Stimulated activated CD8-positive, alpha-beta memory T cell treated with anti-CD3 and anti-CD28 coated beads, Interleukin-15, amount 100 ng/mL, for 1 hour (primary cell): Measurements from ENCODE around the gene ADAP1.
"Not testable (repeated sequence)": the region's sequence is repeated elsewhere in the genome, so short reads cannot be mapped to it uniquely, and the experiment has no call there.

Experiments used
- DNase-seq: peaks from one replicate; pipeline ENCODE4 v3.0.0-alpha.2; 2020; ENCODE audit warnings: low read depth

The ADAP1 gene, protein sequence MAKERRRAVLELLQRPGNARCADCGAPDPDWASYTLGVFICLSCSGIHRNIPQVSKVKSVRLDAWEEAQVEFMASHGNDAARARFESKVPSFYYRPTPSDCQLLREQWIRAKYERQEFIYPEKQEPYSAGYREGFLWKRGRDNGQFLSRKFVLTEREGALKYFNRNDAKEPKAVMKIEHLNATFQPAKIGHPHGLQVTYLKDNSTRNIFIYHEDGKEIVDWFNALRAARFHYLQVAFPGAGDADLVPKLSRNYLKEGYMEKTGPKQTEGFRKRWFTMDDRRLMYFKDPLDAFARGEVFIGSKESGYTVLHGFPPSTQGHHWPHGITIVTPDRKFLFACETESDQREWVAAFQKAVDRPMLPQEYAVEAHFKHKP

GRCh38 chr7:954330-955238 lies at the start of gene ADAP1:
Gene ADAP1, minus strand, starts transcription at chr7:954680. Its CDS starts 203 bp downstream, at chr7:954477.
- DNase-seq: no peak

DNA sequence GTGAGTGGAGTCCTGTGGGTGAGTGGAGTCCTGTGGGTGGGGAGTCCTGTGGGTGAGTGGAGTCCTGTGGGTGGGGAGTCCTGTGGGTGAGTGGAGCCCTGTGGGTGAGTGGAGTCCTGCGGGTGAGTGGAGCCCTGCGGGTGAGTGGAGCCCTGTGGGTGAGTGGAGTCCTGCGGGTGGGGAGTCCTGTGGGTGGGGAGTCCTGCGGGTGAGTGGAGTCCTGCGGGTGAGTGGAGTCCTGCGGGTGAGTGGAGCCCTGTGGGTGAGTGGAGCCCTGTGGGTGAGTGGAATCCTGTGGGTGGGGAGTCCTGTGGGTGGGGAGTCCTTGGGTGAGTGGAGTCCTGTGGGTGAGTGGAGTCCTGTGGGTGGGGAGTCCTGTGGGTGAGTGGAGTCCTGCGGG lies 48.0 kb upstream of the ADAP1 start:
- DNase-seq: not testable (repeated sequence)

- DNase-seq: not testable (repeated sequence)
Observed at GRCh38 chr7:1002026-1002425, 47.5 kb upstream of the ADAP1 start.

DNA sequence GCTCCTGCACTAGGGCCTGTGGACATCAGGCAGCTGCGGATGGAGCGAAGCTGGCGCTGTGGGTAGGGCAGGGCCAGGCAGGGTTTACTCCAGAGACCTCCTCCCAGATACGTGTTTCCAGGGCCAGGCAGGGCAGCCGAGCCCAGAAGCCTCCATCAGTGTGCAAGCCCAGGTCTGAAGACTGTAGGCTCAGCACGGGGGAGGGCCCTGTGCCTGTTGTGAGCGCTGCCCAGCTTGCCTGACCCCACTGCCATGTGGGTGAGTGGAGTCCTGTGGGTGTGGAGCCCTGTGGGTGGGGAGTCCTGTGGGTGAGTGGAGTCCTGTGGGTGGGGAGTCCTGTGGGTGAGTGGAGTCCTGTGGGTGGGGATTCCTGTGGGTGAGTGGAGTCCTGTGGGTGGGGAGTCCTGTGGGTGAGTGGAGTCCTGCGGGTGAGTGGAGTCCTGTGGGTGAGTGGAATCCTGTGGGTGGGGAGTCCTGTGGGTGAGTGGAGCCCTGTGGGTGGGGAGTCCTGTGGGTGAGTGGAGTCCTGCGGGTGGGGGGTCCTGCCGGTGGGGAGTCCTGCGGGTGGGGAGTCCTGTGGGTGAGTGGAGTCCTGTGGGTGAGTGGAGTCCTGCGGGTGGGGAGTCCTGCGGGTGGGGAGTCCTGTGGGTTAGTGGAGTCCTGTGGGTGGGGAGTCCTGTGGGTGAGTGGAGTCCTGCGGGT lies 46.7 kb upstream of the ADAP1 start:
- not testable (repeated sequence) for DNase-seq

GRCh38 chr7:999941-1000935 lies 45.8 kb upstream of the ADAP1 start:
- no peak for DNase-seq

GRCh38 chr7:999149-999879 lies 44.8 kb upstream of the ADAP1 start:
- DNase-seq: no peak

DNA sequence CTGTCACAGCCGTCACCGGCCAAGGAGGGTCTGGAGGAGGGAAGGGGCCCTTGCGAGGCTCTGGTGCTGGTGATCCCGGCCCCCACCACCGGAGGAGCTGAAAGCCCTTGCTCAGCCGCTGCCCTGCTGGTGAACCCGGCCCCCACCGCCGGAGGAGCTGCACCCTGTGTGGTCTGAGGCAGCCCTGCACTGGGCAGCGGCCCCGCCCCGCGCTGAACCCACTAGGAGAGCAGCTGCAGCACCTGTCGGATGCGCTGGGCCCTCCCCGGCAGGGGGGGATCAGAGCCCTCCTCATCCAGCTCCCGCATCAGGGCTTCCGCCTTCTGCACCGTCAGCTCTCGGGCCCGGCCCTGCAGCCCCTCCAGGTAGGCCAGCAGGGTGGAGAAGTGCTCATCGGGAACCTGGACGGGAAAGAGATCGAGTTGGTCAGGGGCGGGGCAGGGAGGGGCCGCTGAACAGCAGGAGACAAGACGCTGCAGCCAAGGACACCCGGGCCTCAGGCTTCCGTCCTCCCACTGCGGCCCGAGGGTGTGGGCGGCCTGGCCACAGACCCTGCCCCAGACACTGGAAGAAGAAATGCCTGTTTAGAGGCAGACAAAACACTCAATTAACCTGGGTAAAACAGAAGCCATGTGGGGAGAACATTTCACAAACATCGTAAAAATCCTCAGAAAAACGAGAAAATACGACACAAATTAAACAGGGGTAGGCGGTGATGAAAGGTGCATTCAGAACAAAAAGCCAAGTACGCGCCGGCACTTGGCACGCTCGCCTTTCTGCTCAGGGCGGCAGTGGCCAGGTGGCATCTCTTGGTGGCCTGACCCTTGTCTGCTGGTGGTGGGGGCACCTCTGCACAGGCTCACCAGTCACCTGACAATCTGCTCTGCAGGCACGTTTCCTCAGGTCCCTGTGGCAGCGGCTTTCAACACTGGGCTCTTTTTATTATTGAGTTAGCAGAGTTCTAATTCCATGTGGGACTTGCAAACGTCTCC lies 43.2 kb upstream of the ADAP1 start:
- no peak for DNase-seq

DNA sequence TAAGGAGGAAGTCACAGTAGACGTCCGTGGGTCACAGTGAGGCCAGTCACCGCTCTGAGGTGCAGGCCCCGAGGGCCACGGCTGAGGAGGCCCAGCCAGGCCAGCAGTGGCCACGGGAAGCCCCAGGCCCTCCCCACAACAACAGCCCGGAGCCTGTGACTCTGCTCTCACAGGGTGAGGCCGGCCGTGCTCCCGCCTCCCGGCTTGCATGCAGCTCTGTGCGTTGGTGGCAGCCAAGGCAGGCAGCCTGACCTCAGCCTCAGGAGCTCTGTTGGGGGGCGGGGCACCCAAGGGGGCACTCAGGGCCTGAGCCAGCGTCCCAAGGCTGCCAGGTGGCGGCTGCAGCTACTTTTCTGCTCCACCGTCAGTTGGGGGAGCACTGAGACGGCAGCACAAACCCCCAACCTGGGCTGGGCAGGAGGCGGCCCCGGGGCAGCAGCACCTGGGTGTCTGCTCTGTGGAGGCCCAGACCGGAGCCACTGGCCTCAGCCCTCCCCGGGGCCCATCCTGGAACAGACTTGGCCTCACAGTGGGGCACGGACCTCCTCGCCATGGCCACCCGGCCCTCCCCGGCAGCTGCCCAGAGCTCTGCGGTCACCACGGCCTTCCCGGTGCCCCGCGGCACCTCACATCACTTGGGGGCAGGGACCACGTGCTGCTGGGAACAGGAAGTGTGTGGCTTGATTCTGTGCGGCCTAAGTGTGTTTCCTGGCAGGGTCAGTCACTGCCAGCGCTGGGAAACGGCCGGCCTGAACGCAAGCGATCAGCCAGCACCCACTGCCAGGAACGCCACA lies 41.8 kb upstream of the ADAP1 start:
- DNase-seq: no peak

GRCh38 chr7:995571-995970 lies 41.1 kb upstream of the ADAP1 start:
- DNase-seq: no peak

DNA sequence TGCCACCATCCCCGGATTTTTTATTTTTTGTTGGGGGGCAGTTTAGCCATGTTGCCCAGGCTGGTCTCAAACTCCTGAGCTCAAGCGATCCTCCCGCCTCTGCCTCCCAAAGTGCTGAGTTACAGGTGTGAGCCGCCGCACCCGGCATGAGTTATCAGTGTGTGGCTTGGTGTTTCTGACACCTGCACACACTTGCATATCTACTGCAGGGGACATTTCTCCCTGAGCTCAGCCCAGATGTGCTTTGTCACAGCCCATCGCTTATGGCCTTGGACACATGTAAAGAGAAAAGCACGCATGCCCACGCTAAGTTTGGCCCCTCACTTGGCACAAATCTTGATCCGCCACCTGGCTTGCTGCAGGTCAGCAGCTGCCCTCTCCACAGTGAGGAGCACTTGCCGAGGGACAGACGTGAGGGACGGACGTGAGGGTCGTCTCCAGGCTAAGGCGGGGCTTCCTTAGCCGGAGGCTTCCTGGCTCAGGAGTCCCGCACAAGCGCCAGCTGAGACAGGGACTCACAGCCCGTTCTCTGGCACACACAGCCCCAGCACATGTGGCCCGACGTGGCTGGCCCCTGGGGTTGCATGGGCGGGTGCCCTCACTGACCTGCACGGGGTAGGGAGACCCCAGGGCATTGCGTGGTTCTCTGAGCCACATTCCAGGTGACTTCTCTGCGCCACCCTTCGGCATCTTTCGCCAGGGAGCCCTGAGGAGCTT lies 40.3 kb upstream of the ADAP1 start:
- no peak for DNase-seq

- DNase-seq: peak; percentile 92
Observed at GRCh38 chr7:992709-993607, 38.5 kb upstream of the ADAP1 start.

DNA sequence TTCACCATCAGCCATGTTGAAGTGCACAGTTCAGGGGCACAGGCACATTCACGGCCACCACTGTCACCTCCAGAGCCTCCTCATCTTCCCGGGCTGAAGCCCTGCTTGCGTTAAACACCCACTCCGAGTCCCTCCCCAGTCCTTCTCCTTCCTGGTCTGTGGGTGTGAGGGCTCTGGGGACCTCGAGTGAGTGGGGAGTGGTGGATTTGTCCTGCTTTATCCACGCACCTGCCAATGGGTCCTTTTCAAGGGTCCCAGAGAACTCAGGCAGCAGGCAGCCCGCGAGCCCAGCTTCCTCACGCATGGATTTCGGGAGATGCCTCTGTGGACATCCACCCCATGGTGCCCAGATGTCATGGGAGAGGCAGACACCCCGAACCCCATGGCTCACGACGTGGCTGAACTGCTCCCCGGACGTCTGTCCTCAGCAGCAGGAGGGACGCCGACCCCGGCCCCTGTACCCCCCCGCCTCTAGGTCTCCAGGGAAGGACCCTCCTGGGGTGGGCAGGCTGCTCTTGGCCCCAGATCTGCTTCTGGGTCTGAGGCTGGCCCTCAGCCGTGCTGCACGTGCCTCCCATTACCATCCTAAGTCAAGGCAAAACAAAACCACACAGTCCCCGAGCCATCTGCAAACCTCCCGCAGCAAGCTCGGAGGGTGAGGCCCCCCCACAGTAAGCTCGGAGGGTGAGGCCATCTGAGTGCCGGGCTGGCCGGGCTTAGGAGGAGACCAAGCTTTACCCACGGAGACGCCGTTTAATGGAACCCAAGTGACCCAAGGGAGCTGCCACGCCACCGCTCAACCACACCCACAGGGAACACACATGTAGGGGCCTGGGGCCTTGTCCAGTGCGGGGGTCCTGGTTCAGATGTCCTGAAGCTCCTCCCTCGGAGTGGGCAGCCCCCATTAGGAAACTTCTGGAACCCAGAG lies 37.5 kb upstream of the ADAP1 start:
- DNase-seq: no peak

DNA sequence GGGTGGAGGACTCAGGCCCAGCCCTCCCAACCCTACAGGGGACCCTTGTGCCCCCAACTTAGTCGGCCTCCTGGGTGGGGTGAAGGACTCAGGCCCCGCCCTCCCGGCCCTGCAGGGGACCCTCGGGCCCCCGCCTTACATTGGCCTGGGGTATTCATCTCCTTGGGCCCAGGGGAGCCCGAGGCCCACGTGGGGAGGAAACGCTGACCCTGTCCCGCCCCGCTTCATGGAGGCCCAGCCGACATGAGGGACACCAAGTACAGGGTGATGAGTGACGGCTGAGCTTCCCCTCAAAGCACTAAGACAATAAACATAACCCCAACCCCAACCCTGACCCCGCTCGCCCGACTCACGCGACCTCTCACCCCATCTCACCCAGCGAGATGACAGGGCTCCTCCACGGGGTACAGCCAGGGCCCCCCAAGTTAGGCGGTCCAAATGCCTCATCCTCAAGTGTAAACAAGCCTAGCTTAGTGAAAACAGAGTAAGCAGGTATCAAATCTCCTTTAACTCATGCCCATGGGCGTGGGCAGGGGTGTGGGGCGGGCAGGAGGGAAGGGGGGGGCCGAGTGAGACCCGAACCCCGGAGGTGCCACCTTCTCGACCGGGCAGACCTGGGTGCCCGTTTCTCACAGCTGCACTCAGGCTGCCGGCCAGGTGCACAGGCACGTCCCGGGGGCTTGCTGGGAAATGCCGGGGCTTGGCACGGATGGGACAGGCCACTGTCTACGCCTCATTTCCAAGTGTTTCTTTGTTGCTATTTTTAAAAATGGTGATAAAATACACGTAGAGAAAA lies 36.7 kb upstream of the ADAP1 start:
- DNase-seq: no peak

GRCh38 chr7:990352-990932 lies 36.0 kb upstream of the ADAP1 start:
- DNase-seq: no peak
